Measurements from ENCODE around the gene TBC1D22A. TPM values are rescaled to one million over a fixed set of nuclear protein-coding genes. Genes with fewer than 3 reads are reported as not detected.

TBC1D22A gene
- total and polyA plus RNA-seq, 4 experiments from 2014 or later, result 20.6 to 49.2 (median 36.7) TPM

- H3K9me3 Mint-ChIP-seq, result no peaks in the 10 kb centered on the region
- no peaks in the 10 kb centered on the region for H3K9me3 ChIP-seq (ENCODE audit: control insufficient read depth in 1 of 2, low read length in 2 of 2)
- DNase-seq, result no peak
- no peak overlapping the region for H3K4me3 ChIP-seq (ENCODE audit: low read length in 2 of 2)
- no peaks in the 10 kb centered on the region for H3K27me3 ChIP-seq (ENCODE audit: insufficient read depth, low read length)
- H3K36me3 Mint-ChIP-seq, result peaks cover 22 to 26% of the 10 kb centered on the region in 2 donors
- H3K27ac Mint-ChIP-seq, result peak overlapping the region in 2 of 7 donors; percentile 24 to 44
- POLR2A ChIA-PET (ENCODE audit: partially characterized antibody), result no interaction called here
- no peaks in the 10 kb centered on the region for H3K4me1 ChIP-seq (ENCODE audit: insufficient read depth, low read length)
- peaks cover 3% of the 10 kb centered on the region for H3K36me3 ChIP-seq (ENCODE audit: insufficient read depth, low read length)
- H3K27ac ChIP-seq (ENCODE audit: low read depth, low read length), result no peak overlapping the region
- CTCF ChIA-PET (ENCODE audit: partially characterized antibody), result no interaction called here
- peaks cover 18 to 21% (median 20%) of the 10 kb centered on the region in 4 donors for H3K4me1 Mint-ChIP-seq
- intact Hi-C loops (cut with micrococcal nuclease), result no loop called here
- no peak overlapping the region for H3K4me3 Mint-ChIP-seq
- H3K27me3 Mint-ChIP-seq, result no peaks in the 10 kb centered on the region
Measured at GRCh38 chr22:46942799-46943785, 180.6 kb downstream of the TBC1D22A start.

DNA sequence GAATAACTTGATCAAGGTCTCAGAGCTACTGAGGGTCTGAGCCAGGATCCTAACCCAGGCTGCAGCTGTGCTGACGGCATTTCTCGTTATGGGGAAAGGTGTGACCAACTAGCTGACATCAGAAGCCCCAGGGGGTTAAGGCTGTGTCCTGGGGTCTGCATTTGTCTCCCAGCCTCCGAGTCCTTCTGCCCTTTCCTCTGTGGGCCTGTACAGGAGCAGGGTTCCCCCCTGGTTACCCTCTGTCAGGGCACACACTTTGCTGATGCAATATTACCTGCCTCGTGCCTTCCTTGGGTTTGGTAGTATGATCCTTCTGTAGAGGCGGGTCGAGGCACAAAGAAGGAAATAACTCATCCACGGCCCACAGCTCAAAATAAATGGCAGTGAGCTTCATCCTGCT, 183.0 kb downstream of the TBC1D22A start:
- intact Hi-C loops (cut with micrococcal nuclease), result no loop called here
- no peak overlapping the region for H3K4me3 Mint-ChIP-seq
- Histone ChIP-seq H3K27me3 (ENCODE audit: insufficient read depth, low read length) (no peaks in the 10 kb centered on the region), H3K9me3 (ENCODE audit: control insufficient read depth in 1 of 2, low read length in 2 of 2) (no peaks in the 10 kb centered on the region), H3K4me1 (ENCODE audit: insufficient read depth, low read length) (no peaks in the 10 kb centered on the region), H3K27ac (ENCODE audit: low read depth, low read length) (no peak overlapping the region), H3K36me3 (ENCODE audit: insufficient read depth, low read length) (peaks cover 3% of the 10 kb centered on the region), H3K4me3 (ENCODE audit: low read length in 2 of 2) (no peak overlapping the region)
- H3K27ac Mint-ChIP-seq, result no peak overlapping the region
- no peaks in the 10 kb centered on the region for H3K27me3 Mint-ChIP-seq
- no peaks in the 10 kb centered on the region for H3K9me3 Mint-ChIP-seq
- no peak for DNase-seq
- ChIA-PET CTCF (ENCODE audit: partially characterized antibody) (no interaction called here), POLR2A (ENCODE audit: partially characterized antibody) (no interaction called here)
- H3K4me1 Mint-ChIP-seq, result peaks cover 21 to 31% (median 29%) of the 10 kb centered on the region in 4 donors
- peaks cover 25 to 33% of the 10 kb centered on the region in 2 donors for H3K36me3 Mint-ChIP-seq

GRCh38 chr22:46946383-46946962, 184.0 kb downstream of the TBC1D22A start:
- intact Hi-C loops (cut with micrococcal nuclease), result no loop called here
- no peaks in the 10 kb centered on the region for H3K4me1 ChIP-seq (ENCODE audit: insufficient read depth, low read length)
- no peaks in the 10 kb centered on the region for H3K27me3 Mint-ChIP-seq
- H3K27me3 ChIP-seq (ENCODE audit: insufficient read depth, low read length), result no peaks in the 10 kb centered on the region
- H3K36me3 ChIP-seq (ENCODE audit: insufficient read depth, low read length), result peaks cover 3% of the 10 kb centered on the region
- H3K27ac ChIP-seq (ENCODE audit: low read depth, low read length), result no peak overlapping the region
- peaks cover 23 to 36% (median 31%) of the 10 kb centered on the region in 4 donors for H3K4me1 Mint-ChIP-seq
- H3K4me3 Mint-ChIP-seq, result no peak overlapping the region
- no peak overlapping the region for H3K4me3 ChIP-seq (ENCODE audit: low read length in 2 of 2)
- ChIA-PET POLR2A (ENCODE audit: partially characterized antibody) (no interaction called here), CTCF (ENCODE audit: partially characterized antibody) (no interaction called here)
- H3K9me3 Mint-ChIP-seq, result no peaks in the 10 kb centered on the region
- peaks cover 25 to 36% of the 10 kb centered on the region in 2 donors for H3K36me3 Mint-ChIP-seq
- no peaks in the 10 kb centered on the region for H3K9me3 ChIP-seq (ENCODE audit: control insufficient read depth in 1 of 2, low read length in 2 of 2)
- no peak overlapping the region for H3K27ac Mint-ChIP-seq
- no peak for DNase-seq

DNA sequence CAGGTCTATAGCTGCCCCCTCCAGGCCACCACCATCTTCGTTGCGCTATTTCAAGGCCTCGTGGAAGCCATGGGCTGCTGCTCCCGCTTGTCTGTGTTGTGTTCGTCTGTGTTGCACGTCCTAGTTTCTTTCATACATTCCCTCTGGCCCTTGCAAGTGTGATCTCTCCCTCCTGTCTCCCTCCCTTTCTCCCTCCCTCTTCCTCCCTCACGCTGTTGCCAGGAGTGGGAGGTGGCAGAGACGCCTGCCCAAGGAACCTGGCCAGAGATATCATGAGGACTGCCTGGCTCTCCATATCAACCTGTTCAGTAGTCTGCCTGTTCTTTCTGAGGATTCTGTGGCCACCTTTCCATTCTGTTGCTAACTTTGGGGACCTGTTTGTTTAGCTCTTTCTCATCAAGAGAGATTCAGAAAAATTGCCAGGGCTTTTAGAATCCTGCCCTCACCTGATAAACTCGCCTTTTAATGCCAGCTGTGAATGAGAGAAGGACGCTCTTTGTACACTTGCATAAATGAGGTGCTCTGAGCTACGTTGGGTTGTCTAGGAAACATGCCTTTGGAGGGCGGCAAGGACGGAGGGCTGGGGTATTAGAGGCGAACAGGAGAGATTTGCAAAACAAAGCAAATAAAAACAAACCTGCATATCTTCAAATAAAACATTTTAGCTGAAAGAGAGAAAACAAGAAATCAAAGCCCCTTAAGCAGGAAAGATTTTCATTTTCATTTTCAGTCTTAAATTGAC, 185.2 kb downstream of the TBC1D22A start:
- peak overlapping the region in 3 of 7 donors; percentile 5 to 82 (median 62) for H3K27ac Mint-ChIP-seq

DNA sequence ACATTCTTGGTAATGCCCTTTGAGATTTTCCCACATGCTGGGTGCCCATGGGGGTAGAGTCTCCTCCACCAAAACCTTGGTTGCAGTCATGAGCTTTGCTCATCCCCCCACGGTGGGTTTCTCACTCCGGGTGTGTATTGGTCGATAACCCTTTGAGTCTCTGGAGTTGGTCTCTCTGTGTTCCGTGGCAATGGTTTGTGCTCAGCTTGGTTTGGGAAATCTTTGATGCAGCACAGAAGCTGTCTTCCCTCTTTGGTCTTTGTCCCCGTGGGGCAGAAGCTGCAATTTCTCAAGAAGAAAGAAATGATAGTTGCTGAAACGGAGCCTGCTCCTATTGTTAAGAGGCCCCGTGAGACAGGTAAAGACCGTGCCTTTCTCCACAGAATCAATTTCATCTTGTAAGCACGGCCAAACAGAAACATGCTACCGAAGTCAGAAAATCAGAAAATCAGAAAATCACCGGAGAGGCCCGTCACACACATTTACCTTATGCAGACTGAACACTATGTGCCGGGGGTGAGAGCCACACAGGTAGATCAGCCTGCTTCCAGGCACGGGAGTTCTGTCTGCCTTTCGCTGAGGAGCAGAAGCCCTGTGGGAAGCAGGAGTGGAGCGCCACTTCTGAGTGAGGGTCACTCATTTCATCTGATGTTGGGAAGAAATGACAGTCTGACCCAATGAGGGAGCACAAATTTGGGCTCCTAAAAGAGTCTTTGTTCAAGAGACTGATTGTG, 186.1 kb downstream of the TBC1D22A start:
- Histone ChIP-seq H3K27me3 (ENCODE audit: insufficient read depth, low read length) (no peaks in the 10 kb centered on the region), H3K4me1 (ENCODE audit: insufficient read depth, low read length) (no peaks in the 10 kb centered on the region), H3K9me3 (ENCODE audit: control insufficient read depth in 1 of 2, low read length in 2 of 2) (no peaks in the 10 kb centered on the region), H3K36me3 (ENCODE audit: insufficient read depth, low read length) (no peaks in the 10 kb centered on the region), H3K27ac (ENCODE audit: low read depth, low read length) (no peak overlapping the region), H3K4me3 (ENCODE audit: low read length in 2 of 2) (no peak overlapping the region)
- Mint-ChIP-seq H3K27me3 (no peaks in the 10 kb centered on the region), H3K27ac (no peak overlapping the region), H3K36me3 (peaks cover 14 to 33% of the 10 kb centered on the region in 2 donors), H3K9me3 (no peaks in the 10 kb centered on the region), H3K4me3 (no peak overlapping the region), H3K4me1 (peaks cover 25 to 41% (median 30%) of the 10 kb centered on the region in 4 donors)
- intact Hi-C loops (cut with micrococcal nuclease), result no loop called here
- ChIA-PET POLR2A (ENCODE audit: partially characterized antibody) (no interaction called here), CTCF (ENCODE audit: partially characterized antibody) (no interaction called here)
- DNase-seq, result no peak

More for the DNA sequence above, 185.2 kb downstream of the TBC1D22A start:
- H3K9me3 Mint-ChIP-seq, result no peaks in the 10 kb centered on the region
- Histone ChIP-seq H3K27ac (ENCODE audit: low read depth, low read length) (no peak overlapping the region), H3K27me3 (ENCODE audit: insufficient read depth, low read length) (no peaks in the 10 kb centered on the region), H3K4me3 (ENCODE audit: low read length in 2 of 2) (no peak overlapping the region), H3K36me3 (ENCODE audit: insufficient read depth, low read length) (peaks cover 3% of the 10 kb centered on the region), H3K4me1 (ENCODE audit: insufficient read depth, low read length) (no peaks in the 10 kb centered on the region), H3K9me3 (ENCODE audit: control insufficient read depth in 1 of 2, low read length in 2 of 2) (no peaks in the 10 kb centered on the region)
- CTCF ChIA-PET (ENCODE audit: partially characterized antibody), result no interaction called here
- peaks cover 26 to 41% (median 31%) of the 10 kb centered on the region in 4 donors for H3K4me1 Mint-ChIP-seq
- intact Hi-C loops (cut with micrococcal nuclease), result no loop called here
- DNase-seq, result no peak
- no peaks in the 10 kb centered on the region for H3K27me3 Mint-ChIP-seq
- peaks cover 23 to 36% of the 10 kb centered on the region in 2 donors for H3K36me3 Mint-ChIP-seq
- no peak overlapping the region for H3K4me3 Mint-ChIP-seq
- POLR2A ChIA-PET (ENCODE audit: partially characterized antibody), result no interaction called here

GRCh38 chr22:46951350-46951749, 188.9 kb downstream of the TBC1D22A start:
- ChIA-PET CTCF (ENCODE audit: partially characterized antibody) (interaction anchor here (0.9 kb wide), 1 partner anchor 16 kb away, joined by 3 read pairs; no protein-coding TSS in a partner anchor), POLR2A (ENCODE audit: partially characterized antibody) (no interaction called here)
- no peaks in the 10 kb centered on the region for H3K9me3 Mint-ChIP-seq
- H3K27me3 Mint-ChIP-seq, result no peaks in the 10 kb centered on the region
- Histone ChIP-seq H3K27ac (ENCODE audit: low read depth, low read length) (no peak overlapping the region), H3K4me1 (ENCODE audit: insufficient read depth, low read length) (no peaks in the 10 kb centered on the region), H3K27me3 (ENCODE audit: insufficient read depth, low read length) (no peaks in the 10 kb centered on the region), H3K36me3 (ENCODE audit: insufficient read depth, low read length) (no peaks in the 10 kb centered on the region), H3K4me3 (ENCODE audit: low read length in 2 of 2) (no peak overlapping the region), H3K9me3 (ENCODE audit: control insufficient read depth in 1 of 2, low read length in 2 of 2) (no peaks in the 10 kb centered on the region)
- H3K27ac Mint-ChIP-seq, result no peak overlapping the region
- DNase-seq, result no peak
- intact Hi-C loops (cut with micrococcal nuclease), result no loop called here
- H3K4me3 Mint-ChIP-seq, result no peak overlapping the region
- H3K4me1 Mint-ChIP-seq, result peaks cover 18 to 29% (median 23%) of the 10 kb centered on the region in 4 donors
- peaks cover 13 to 33% of the 10 kb centered on the region in 2 donors for H3K36me3 Mint-ChIP-seq

All from CD4-positive, alpha-beta memory T cell (primary cell).